ENCODE measurements around the gene BAZ2B. TPM values are rescaled to one million over a fixed set of nuclear protein-coding genes. Genes with fewer than 3 reads are reported as not detected.

The BAZ2B gene
- total RNA-seq, 3 donors from 2014 or later (not counting 1 experiment from before 2014, with no cell fraction given), result 59.8 to 73.7 (median 68.4) TPM

- TF ChIP-seq CTCF (IDR thresholded peaks at IDR 0.05), result no peak
- Histone ChIP-seq H3K4me1 (ENCODE audit: control insufficient read depth, insufficient read depth, low read length) (peaks cover 9% of the 10 kb centered on the region), H3K36me3 (ENCODE audit: control insufficient read depth, insufficient read depth, low read length) (no peaks in the 10 kb centered on the region), H3K27me3 (ENCODE audit: control insufficient read depth, insufficient read depth, low read length) (peaks cover 15% of the 10 kb centered on the region), H3K4me3 (ENCODE audit: low read length) (peak overlapping the region; percentile 74), H3K27ac (ENCODE audit: low read length) (peak overlapping the region; percentile 67), H3K9me3 (ENCODE audit: control insufficient read depth, insufficient read depth, low read length) (no peaks in the 10 kb centered on the region)
- peaks cover 16% of the 10 kb centered on the region in 2 donors for H3K27me3 Mint-ChIP-seq (ENCODE audit: low read depth in 2 of 2)
- H3K9me3 Mint-ChIP-seq, result no peaks in the 10 kb centered on the region
- H3K4me1 Mint-ChIP-seq, result peaks cover 17% of the 10 kb centered on the region in 2 donors
- intact Hi-C loops (cut with micrococcal nuclease), result loop anchor here (2.0 to 10.0 kb wide), 2 partner anchors 97 to 101 kb away; partner anchors contain the start of gene MARCHF7
- peak overlapping the region; percentile 91 for H3K4me3 Mint-ChIP-seq
- DNase-seq, result peak; percentile 36 to 59
- H3K36me3 Mint-ChIP-seq, result peaks cover 7% of the 10 kb centered on the region
- peak; percentile 78 to 79 (median 78) for ATAC-seq
- WGBS (ENCODE audit: insufficient coverage), result under 1% methylated on average over 61 of the region's 66 CpGs
- peak overlapping the region; percentile 65 to 87 for H3K27ac Mint-ChIP-seq
Observed at GRCh38 chr2:159615367-159616285, 722 bp downstream of the BAZ2B start.

GRCh38 chr2:159614534-159615366 is 1.6 kb downstream of the BAZ2B start:
- peak overlapping the region; percentile 91 for H3K4me3 Mint-ChIP-seq
- peaks cover 16% of the 10 kb centered on the region in 2 donors for H3K27me3 Mint-ChIP-seq (ENCODE audit: low read depth in 2 of 2)
- peaks cover 7% of the 10 kb centered on the region for H3K36me3 Mint-ChIP-seq
- intact Hi-C loops (cut with micrococcal nuclease), result loop anchor here (10.0 kb wide), 1 partner anchor 100 kb away; no protein-coding TSS in a partner anchor
- 12% methylated on average over 12 of the region's 16 CpGs for WGBS (ENCODE audit: insufficient coverage)
- Histone ChIP-seq H3K4me3 (ENCODE audit: low read length) (peak overlapping the region; percentile 74), H3K27ac (ENCODE audit: low read length) (peak overlapping the region; percentile 67), H3K36me3 (ENCODE audit: control insufficient read depth, insufficient read depth, low read length) (no peaks in the 10 kb centered on the region), H3K27me3 (ENCODE audit: control insufficient read depth, insufficient read depth, low read length) (peaks cover 15% of the 10 kb centered on the region), H3K4me1 (ENCODE audit: control insufficient read depth, insufficient read depth, low read length) (peaks cover 9% of the 10 kb centered on the region), H3K9me3 (ENCODE audit: control insufficient read depth, insufficient read depth, low read length) (no peaks in the 10 kb centered on the region)
- no peaks in the 10 kb centered on the region for H3K9me3 Mint-ChIP-seq
- H3K4me1 Mint-ChIP-seq, result peaks cover 17% of the 10 kb centered on the region in 2 donors
- DNase-seq, result no peak
- peak in 2 of 3 donors; percentile 4 to 26 for ATAC-seq
- no peak for TF ChIP-seq CTCF (IDR thresholded peaks at IDR 0.05)
- H3K27ac Mint-ChIP-seq, result peak overlapping the region in 1 of 2 donors; percentile 87

- Mint-ChIP-seq H3K27me3 (ENCODE audit: low read depth in 2 of 2) (peaks cover 16% of the 10 kb centered on the region in 2 donors), H3K4me3 (peak overlapping the region; percentile 55), H3K36me3 (peaks cover 7% of the 10 kb centered on the region), H3K27ac (no peak overlapping the region), H3K9me3 (no peaks in the 10 kb centered on the region), H3K4me1 (peaks cover 17% of the 10 kb centered on the region in 2 donors)
- DNase-seq (no peak), ATAC-seq (no peak)
- Histone ChIP-seq H3K27ac (ENCODE audit: low read length) (no peak overlapping the region), H3K36me3 (ENCODE audit: control insufficient read depth, insufficient read depth, low read length) (no peaks in the 10 kb centered on the region), H3K9me3 (ENCODE audit: control insufficient read depth, insufficient read depth, low read length) (no peaks in the 10 kb centered on the region), H3K4me1 (ENCODE audit: control insufficient read depth, insufficient read depth, low read length) (peaks cover 9% of the 10 kb centered on the region), H3K4me3 (ENCODE audit: low read length) (no peak overlapping the region), H3K27me3 (ENCODE audit: control insufficient read depth, insufficient read depth, low read length) (peaks cover 15% of the 10 kb centered on the region)
- 0% methylated on average over 1 of the region's 1 CpG for WGBS (ENCODE audit: insufficient coverage)
- no peak for TF ChIP-seq CTCF (IDR thresholded peaks at IDR 0.05)
- intact Hi-C loops (cut with micrococcal nuclease), result loop anchor here (10.0 kb wide), 1 partner anchor 99 kb away; no protein-coding TSS in a partner anchor
Observed at GRCh38 chr2:159613651-159614285, 2.6 kb downstream of the BAZ2B start.

All from natural killer cell (primary cell).